Measurements from ENCODE around the gene FYCO1. TPM values are rescaled to one million over a fixed set of nuclear protein-coding genes. Genes with fewer than 3 reads are reported as not detected.

The FYCO1 gene
- total RNA-seq, 2 experiments from 2014 or later: 9.4 to 10.2 TPM

DNA sequence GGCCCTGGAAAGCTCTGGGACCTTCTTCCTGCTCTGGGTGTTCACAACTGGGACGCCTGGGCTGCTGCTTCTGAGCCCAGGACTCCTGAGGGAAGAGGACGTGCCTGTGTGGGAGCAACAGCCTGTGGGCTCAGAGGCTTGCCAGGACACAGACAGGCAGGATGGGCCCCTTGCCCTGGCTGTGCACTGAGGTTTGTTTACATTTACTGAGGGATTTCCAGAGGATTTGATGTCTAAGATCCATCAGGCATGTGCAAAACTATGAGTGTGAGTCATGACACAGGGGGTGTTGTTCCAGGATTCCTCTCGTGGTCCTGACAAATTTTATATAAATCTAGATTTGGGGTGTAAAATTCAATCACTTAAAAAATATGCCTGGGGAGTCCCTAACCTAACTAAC, 98.7 kb downstream of the FYCO1 start:
- Mint-ChIP-seq H3K27ac (no peak overlapping the region), H3K27me3 (peaks cover 31% of the 10 kb centered on the region), H3K4me3 (no peak overlapping the region), H3K9me3 (no peaks in the 10 kb centered on the region), H3K36me3 (no peaks in the 10 kb centered on the region), H3K4me1 (peaks cover 19% of the 10 kb centered on the region)
- no peak for DNase-seq

DNA sequence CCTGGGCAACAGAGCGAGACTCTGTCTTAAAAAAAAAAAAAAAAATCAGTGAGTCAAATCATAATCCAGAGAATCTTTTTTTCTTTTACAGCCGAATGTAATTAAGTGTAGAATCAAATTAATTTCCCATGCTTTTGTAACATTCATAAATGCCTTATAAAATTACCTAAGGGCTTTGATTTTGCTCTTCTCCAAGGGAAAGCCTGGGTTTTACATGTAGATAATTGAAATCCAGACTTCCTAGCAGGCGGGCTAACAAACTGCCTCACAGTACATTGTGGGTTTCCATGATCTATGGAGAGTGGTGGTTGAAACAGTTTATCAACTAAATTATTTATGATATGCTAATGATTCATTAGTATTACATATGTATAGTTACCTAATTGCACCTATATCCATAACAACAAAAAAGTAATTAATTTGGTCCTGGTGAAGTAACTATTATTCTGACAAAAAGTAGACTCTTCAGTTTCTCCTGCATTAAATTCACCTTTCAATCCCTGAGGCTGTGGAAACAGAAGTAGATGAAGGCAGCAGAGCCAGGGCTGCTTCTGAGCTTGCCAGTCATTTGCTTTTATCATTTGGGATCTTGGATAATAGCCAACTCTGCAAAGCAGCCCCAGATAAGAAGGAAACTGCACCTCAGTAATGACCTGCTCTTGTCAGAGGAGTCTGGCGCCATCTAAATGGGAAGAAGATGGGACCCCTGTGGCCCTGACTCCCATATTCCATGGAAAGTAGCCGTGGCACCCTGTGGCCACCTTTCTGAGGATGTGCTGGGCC, 99.7 kb downstream of the FYCO1 start:
- DNase-seq: no peak
- Mint-ChIP-seq H3K4me1 (peaks cover 20% of the 10 kb centered on the region), H3K9me3 (no peaks in the 10 kb centered on the region), H3K36me3 (no peaks in the 10 kb centered on the region), H3K4me3 (no peak overlapping the region), H3K27me3 (peaks cover 40% of the 10 kb centered on the region), H3K27ac (no peak overlapping the region)

DNA sequence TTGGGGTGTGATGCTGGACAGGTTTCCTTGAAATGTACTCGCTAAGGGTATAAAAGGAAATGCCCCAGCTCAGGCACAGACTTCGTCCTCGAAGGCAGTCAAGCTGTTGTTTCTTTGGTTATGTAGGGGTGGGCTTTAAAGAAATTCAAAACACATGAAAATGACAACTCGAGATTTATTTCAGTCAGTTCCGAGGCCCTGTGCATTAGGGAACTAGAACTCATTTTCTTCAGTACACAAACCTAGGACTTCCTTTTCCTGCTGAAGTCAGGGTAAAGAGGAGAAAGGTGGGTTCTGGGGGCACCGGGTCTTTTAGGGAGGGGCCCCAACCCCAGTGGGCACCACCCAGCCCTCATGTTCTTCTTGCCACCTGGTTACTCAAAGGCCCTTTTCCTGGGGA, 101.6 kb downstream of the FYCO1 start:
- Mint-ChIP-seq H3K27me3 (peaks cover 51% of the 10 kb centered on the region), H3K4me3 (no peak overlapping the region), H3K9me3 (no peaks in the 10 kb centered on the region)

DNA sequence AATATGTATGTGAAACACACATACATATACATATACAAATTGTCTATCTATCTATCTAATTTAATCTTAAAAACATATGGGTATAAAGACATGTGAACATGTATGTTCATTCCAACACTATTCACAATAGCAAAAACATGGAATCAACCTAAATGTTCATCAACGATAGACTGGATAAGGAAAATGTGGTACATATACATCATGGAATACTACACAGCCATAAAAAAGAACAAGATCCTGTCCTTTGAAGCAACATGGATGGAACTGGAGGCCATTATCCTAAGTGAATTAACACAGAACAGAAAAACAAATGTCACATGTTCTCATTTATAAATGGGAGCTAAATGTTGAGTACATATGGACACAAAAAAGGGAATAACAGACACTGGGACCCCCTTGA, 103.5 kb downstream of the FYCO1 start:
- DNase-seq: no peak
- H3K36me3 Mint-ChIP-seq: no peaks in the 10 kb centered on the region
- H3K4me1 Mint-ChIP-seq: peaks cover 25% of the 10 kb centered on the region
- H3K27me3 Mint-ChIP-seq: peaks cover 47% of the 10 kb centered on the region
- no peak overlapping the region for H3K27ac Mint-ChIP-seq
- no peaks in the 10 kb centered on the region for H3K9me3 Mint-ChIP-seq
- H3K4me3 Mint-ChIP-seq: no peak overlapping the region

More for the DNA sequence above, 101.6 kb downstream of the FYCO1 start:
- H3K4me1 Mint-ChIP-seq: peaks cover 25% of the 10 kb centered on the region
- no peaks in the 10 kb centered on the region for H3K36me3 Mint-ChIP-seq
- H3K27ac Mint-ChIP-seq: no peak overlapping the region
- no peak for DNase-seq

DNA sequence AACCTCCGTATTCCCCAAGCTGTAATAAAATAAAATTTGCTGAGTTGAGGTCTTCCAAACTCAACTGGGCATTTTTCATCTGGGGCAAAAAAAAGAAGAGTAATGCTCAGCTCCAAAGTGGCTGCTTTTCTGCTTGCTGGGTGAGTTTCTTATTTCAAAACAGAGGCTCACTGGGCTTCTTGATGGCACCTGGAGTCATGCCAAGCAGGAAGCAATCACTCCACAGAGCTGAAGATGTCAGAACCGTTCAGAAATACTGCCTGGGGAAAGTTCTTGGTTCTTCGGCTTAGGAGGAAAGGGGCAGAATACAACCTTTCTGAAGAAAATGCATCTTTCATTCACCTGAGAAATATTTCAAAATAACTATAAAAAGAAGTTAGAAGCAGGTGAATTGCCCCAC, 105.2 kb downstream of the FYCO1 start:
- H3K27ac Mint-ChIP-seq: no peak overlapping the region
- DNase-seq: no peak
- peaks cover 58% of the 10 kb centered on the region for H3K27me3 Mint-ChIP-seq
- no peaks in the 10 kb centered on the region for H3K9me3 Mint-ChIP-seq
- H3K36me3 Mint-ChIP-seq: no peaks in the 10 kb centered on the region
- peaks cover 28% of the 10 kb centered on the region for H3K4me1 Mint-ChIP-seq
- no peak overlapping the region for H3K4me3 Mint-ChIP-seq

DNA sequence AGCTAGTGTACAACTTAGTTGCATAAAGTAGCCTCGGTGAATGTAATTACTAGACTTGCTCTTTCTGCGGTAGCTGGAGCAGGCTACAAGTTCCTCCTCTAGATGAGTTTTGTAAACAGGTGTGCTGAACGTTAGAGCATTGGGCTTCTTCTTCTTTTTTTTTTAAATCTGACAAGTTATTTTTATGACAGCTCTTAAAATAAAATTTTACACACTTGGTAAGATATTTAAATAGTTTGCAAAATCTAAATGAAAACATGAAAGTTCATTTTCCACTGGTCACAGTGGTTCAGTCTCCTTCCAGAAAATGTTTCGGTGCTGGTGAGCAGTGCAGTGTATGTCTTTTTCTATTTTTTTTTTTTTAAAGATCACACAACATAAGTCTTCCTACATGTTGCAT, 106.3 kb downstream of the FYCO1 start:
- Mint-ChIP-seq H3K27me3 (peaks cover 56% of the 10 kb centered on the region), H3K9me3 (no peaks in the 10 kb centered on the region), H3K36me3 (no peaks in the 10 kb centered on the region), H3K27ac (no peak overlapping the region), H3K4me1 (peaks cover 30% of the 10 kb centered on the region), H3K4me3 (no peak overlapping the region)
- no peak for DNase-seq

DNA sequence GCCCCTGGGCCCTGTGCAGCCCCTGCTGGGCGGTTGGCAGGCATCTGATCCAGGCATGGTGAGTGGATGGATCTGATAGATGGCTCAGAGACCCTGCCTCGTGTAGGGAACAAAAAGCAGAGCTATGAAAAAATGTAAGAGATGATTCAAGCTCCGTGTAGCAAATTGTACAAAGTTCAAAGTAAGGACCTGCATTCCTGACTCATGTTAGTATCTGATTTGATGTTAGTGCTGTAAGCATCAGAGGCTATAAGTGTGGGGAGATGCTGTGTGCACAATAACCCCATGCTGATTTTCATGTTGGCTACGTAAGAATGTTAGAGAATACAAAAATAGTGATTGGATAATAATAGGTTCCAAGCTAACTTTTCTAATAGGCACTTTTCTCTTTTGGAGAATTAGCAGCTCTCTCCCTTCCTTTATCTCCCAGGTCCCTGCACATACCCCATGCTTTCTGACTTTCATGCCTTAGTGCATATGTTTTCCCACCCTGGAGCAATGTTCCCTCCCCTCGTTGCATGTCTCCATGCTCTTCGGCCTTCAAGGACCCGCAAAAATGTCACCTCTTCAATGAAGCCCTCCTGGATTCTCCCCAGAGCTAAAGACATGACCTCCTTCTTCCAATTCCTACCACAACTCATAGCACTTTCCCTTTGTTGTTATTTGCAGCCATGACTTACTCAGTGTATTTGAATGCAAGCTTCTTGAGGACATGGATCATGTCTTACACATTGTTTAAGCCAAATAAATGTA, 107.7 kb downstream of the FYCO1 start:
- no peak overlapping the region for H3K27ac Mint-ChIP-seq
- peaks cover 16% of the 10 kb centered on the region for H3K4me1 Mint-ChIP-seq
- no peak overlapping the region for H3K4me3 Mint-ChIP-seq
- no peaks in the 10 kb centered on the region for H3K36me3 Mint-ChIP-seq
- H3K27me3 Mint-ChIP-seq: peaks cover 56% of the 10 kb centered on the region
- DNase-seq: no peak
- no peaks in the 10 kb centered on the region for H3K9me3 Mint-ChIP-seq

DNA sequence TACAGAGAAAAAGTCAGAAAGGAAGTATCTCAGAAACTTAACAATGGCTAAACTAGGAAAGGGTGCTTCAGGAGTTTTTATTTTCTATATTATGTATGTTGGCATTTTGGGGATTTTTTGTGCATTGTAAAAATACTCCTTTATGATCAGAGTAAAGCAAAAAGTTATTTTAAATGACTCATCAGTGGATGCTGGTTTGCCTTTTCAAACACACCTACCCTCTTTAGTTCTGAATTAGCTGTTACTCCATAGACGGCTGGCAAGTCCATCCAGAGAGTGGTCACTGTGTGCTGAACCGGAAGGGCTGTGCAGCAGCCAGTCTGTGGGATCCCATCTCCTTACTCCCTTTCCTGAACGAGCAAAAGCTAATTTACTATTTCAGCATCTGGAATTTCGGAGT, 108.3 kb downstream of the FYCO1 start:
- Mint-ChIP-seq H3K27ac (no peak overlapping the region), H3K27me3 (peaks cover 53% of the 10 kb centered on the region), H3K4me3 (no peak overlapping the region), H3K4me1 (peaks cover 12% of the 10 kb centered on the region), H3K36me3 (no peaks in the 10 kb centered on the region), H3K9me3 (no peaks in the 10 kb centered on the region)
- DNase-seq: no peak

DNA sequence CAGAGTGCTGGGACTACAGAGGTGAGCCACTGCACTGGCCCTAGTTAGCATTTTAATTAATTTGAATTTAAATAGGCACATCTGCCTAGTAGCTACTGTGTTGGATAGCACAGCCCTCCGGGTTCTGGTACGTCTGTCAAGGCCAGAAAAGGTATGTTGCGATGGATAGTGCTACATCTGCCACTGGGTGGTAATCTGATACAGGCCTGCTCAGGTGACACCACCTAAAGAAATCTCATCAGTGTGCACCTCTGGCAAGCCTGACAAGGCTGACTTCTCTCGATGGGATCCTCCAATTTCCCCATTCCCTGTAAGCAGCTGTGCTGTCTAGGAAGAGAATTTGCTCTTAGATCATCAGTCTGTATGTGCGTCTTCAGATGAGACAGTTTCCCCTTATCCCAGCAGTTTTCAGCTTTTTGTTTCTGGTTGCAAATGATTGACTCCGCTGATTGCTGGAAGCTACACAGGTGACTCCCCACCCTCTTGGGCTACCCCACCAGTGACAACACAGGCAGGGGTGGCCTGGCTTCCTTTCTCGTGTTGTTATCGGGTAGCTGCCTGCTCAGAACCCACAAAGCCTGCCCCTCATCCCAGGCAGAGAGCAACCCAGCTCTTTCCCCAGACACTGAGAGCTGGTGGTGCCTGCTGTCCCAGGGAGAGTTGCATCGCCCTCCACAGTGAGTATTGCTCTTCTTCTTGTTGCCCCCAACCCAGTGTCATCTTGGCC, 109.5 kb downstream of the FYCO1 start, which contains the start of gene CCR9:
TSS of gene CCR9 (plus strand) at position 565 of the 727 bp plus-strand sequence. CDS start 8,391 bp downstream, outside the sequence.
- H3K9me3 Mint-ChIP-seq: no peaks in the 10 kb centered on the region
- H3K27ac Mint-ChIP-seq: no peak within 1 kb of the TSS
- H3K27me3 Mint-ChIP-seq: peaks cover 46% of the 10 kb centered on the region
- DNase-seq: no peak
- no peak within 1 kb of the TSS for H3K4me3 Mint-ChIP-seq
- no peaks in the 10 kb centered on the region for H3K36me3 Mint-ChIP-seq
- H3K4me1 Mint-ChIP-seq: peaks cover 16% of the 10 kb centered on the region

DNA sequence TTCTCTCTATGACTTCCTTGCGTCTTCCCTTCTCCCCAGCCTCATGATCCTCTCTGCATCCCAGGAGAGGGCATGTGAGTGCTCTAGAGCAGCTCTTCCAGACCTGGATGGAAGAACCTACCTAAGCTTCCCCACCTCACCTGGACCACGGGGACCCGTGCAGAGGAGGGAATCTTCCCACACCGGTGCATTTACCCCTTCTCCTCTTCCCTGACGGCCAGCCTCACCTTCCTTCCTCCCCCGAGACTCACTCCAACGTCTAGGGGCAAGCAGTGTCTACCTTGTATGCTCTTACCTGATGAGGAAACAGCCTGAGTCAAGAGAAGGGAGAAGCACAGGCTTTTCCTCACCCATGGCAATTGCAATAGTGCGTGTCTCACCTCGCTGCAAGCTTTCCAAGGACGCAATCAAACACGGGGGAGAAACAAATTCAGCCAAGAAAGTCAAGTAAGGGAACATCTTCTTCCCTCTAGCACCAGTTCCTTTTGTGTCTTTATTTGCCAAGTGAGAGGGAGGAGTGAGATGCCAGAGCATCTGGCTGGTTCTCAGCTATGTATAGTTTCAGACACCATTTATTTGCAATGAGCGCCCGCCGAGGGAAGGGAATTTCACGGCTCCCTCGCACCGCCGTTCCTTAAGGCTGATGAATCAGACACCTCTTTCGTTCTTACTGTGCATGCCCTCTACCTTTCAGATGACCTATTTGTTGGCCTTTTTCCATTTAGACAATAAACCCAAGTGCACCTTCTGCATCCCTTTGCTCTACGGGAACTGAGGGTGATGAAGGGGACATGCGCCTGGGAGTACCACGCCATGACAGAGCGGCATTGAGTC, 111.0 kb downstream of the FYCO1 start:
- Mint-ChIP-seq H3K9me3 (no peaks in the 10 kb centered on the region), H3K4me3 (no peak overlapping the region), H3K4me1 (peaks cover 19% of the 10 kb centered on the region), H3K27ac (no peak overlapping the region), H3K27me3 (peaks cover 34% of the 10 kb centered on the region), H3K36me3 (no peaks in the 10 kb centered on the region)
- no peak for DNase-seq

DNA sequence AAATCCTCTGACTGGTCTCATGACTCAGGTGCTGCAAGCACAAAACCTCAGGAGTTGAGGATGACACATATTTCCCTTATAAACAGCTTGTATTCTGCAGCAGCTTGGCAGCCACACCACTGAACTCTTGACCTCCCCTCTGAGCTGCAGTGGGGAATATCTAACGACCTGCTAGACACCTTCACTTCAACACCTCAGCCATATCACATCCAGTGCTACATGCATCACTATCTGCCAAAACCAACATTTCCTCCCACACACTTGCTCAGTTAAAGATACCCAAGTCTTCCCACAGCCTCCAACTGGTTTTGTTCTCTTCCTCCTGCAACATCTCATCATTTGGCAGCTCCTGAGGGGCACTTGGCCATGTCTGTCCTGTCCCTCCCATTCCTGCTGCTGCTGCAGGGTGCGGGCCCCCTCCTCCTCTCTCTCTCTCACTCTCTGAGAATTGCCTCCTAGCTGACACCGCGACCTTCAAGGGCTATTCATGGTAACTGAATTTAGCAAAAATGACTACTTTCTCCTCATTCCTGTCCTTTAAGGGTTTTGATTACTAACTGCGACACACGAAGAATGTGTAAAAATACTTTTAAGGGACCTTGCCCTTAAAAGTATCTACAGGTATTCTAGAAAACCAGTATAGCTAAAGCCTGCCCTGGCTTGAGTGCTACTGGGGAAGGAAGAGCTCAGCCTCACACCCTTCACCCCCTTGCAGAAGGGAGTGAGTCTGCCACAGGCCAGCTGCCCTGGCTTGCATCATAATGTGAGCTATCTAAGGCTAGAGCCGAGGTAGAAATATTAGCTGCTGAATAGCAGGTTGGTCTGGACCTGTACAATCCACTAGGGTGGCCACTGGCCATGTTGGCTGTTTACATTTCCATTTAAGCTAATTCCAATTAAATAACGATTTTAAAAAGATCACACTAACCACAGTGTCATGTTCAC, 114.3 kb downstream of the FYCO1 start:
- Mint-ChIP-seq H3K27ac (no peak overlapping the region), H3K4me1 (peaks cover 18% of the 10 kb centered on the region), H3K27me3 (peaks cover 46% of the 10 kb centered on the region), H3K4me3 (no peak overlapping the region), H3K36me3 (no peaks in the 10 kb centered on the region), H3K9me3 (no peaks in the 10 kb centered on the region)
- DNase-seq: peak; percentile 61

DNA sequence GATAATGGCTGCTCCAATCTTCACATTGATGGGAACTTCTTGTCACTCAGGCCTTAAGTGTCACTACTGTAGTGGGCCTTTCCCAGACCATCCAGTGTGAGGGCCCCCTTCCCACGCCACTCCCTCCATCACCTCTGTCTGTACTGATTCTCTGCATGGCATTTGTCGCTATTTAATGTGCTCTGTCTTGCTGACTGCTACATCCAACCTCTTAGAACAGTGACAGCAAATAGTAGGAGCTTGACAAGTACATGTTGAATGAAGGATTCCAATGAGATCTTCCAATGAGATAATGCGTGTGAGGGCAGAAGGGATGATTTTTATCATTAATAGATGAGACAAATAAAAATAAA, 114.9 kb downstream of the FYCO1 start:
- H3K9me3 Mint-ChIP-seq: no peaks in the 10 kb centered on the region
- DNase-seq: no peak
- H3K4me3 Mint-ChIP-seq: no peak overlapping the region
- H3K4me1 Mint-ChIP-seq: peaks cover 18% of the 10 kb centered on the region
- H3K27ac Mint-ChIP-seq: no peak overlapping the region
- peaks cover 41% of the 10 kb centered on the region for H3K27me3 Mint-ChIP-seq
- H3K36me3 Mint-ChIP-seq: no peaks in the 10 kb centered on the region

DNA sequence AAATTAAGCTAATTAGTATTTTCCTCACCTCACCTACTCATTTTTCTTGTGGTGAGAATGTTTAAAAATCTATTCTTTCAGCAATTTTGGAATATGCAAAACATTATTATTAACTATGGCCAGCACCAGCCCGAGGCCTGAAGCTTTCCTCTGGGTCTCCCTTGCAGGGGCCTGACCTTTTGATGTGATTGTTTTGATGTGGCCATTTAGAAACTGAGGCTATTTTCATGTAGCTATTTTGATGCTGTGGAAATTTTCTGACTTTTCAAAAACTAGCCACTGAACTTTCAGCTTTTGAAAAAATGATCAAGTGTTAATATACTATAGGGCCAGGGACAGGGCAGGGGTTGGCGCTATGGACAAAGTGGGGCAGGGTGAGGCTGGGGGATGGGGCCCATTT, 117.5 kb downstream of the FYCO1 start:
- Mint-ChIP-seq H3K27me3 (peaks cover 34% of the 10 kb centered on the region), H3K36me3 (peaks cover 4% of the 10 kb centered on the region), H3K4me3 (no peak overlapping the region), H3K4me1 (peaks cover 15% of the 10 kb centered on the region), H3K27ac (no peak overlapping the region), H3K9me3 (peaks cover 6% of the 10 kb centered on the region)
- DNase-seq: no peak
